GM18505 (cell line): ENCODE measurements around the gene ZSWIM5.
"Not testable (repeated sequence)": the region's sequence is repeated elsewhere in the genome, so short reads cannot be mapped to it uniquely, and the experiment has no call there.

ENCODE experiments used
- ATAC-seq: cut with Tn5 transposase; IDR thresholded peaks from one replicate; pipeline ENCODE4 v1.9.1; 2021; ENCODE audit not compliant: unreplicated experiment
- POLR2A ChIP-seq: IDR thresholded peaks from 4 replicates; pipeline ENCODE4 v1.6.1; 2011; ENCODE audit warnings: borderline replicate concordance; ENCODE audit not compliant: insufficient read depth, insufficient read length; ENCODE audit errors: extremely low read depth

ZSWIM5 gene

GRCh38 chr1:45205910-45206721 is at the start of gene ZSWIM5:
Gene ZSWIM5, minus strand, starts transcription at chr1:45206605. Its CDS starts 255 bp downstream, at chr1:45206350.
- peak; percentile 67 for ATAC-seq
- TF ChIP-seq POLR2A: no peak

GRCh38 chr1:45254490-45254889 is 48.1 kb upstream of the ZSWIM5 start:
- no peak for TF ChIP-seq POLR2A
- no peak for ATAC-seq

DNA sequence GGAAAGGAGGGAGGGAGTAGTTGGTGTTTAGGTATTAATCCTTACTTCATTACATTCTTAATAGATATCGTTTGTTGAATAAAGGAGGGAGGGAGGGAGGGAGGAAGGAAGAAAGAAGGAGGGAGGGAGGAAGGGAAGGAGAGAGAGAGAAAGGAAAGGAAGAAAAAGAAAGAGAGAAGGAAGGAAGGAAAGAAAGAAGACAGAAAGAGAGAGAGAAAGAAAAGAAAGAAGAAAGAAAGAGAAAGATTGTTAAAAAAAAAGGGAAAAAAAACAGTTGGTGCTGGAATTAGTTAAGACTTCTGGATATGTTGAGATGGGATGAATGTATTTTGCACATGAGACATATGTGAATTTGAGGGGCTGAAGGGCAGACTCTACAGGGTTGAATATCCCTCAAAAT is 44.1 kb upstream of the ZSWIM5 start:
- no peak for TF ChIP-seq POLR2A
- ATAC-seq: no peak

- not testable (repeated sequence) for ATAC-seq
These were observed 41.6 kb upstream of the ZSWIM5 start for GRCh38 chr1:45248004-45248403.

DNA sequence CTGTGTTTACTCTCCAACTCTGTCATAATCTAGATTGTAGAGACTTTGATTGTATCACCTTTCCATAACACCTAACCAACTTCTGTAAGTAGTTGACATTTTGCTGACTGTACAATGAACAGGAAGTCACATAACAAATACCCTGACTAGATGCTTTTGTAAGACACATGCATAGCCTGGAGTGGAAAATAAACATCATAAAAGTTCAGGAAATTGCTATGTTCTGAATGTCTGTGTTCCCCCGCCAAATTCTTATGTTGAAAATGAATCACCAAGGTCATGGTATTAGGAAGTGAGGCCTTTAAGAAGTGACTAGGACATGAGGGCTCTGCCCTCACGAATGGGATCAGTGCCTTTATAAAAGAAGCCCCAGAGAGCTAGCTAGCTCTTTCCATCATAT is 40.4 kb upstream of the ZSWIM5 start:
- TF ChIP-seq POLR2A: no peak
- ATAC-seq: no peak

DNA sequence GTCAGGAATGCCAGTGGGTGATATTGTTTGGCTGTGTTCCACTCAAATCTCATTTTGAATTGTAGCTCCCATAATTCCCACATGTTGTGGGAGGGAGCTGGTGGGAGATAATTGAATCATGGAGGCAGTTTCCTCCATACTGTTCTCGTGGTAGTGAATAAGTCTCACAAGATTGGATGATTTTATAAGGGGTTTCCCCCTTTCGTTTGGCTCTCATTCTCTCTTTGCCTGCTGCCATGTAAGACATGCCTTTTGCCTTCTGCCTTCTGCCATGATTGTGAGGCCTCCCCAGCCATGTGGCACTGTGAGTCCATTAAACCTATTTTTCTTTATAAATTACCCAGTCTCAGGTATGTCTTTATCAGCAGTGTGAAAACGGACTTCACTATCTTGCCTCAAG is 40.0 kb upstream of the ZSWIM5 start:
- ATAC-seq: not testable (repeated sequence)

GRCh38 chr1:45244660-45245059 is 38.3 kb upstream of the ZSWIM5 start:
- no peak for TF ChIP-seq POLR2A
- ATAC-seq: no peak

DNA sequence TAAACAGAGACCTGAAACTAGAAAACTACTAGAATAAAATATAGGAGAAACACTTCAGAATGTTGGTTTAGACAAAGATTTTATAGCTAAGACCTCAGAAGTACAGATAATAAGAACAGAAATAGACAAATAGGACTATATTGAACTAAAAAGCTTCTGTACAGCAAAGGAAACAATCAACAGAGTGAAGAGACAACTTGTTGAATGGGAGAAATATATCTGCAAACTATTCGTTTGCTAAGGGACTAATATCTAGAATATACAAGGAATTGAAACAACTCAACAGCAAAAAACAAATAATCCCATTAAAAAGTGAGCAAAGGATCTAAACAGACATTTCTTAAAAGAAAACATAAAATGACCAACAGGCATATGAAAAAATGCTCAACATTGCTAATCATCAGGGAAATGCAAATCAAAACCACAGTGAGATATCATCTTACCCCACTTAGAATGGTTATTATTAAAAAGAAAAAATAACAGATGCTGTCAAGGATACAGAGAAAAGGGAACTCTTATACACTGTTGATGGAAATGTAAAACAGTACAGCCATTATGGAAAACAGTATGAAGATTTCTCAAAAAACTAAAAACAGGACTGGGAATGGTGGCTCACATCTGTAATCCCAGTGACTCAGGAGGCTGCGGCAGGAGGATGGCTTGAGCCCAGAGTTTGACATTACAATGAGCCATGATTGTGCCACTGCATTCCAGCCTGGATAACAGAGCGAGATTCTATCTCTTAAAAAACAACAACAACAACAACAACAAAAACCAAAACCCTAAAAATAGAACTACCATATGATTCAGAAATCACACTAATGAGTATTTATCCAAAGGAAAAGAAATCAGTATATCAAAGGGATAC is 37.3 kb upstream of the ZSWIM5 start:
- TF ChIP-seq POLR2A: no peak
- ATAC-seq: no peak

GRCh38 chr1:45238846-45239245 is 32.4 kb upstream of the ZSWIM5 start:
- no peak for ATAC-seq

GRCh38 chr1:45236136-45236535 is 29.7 kb upstream of the ZSWIM5 start:
- no peak for ATAC-seq
- TF ChIP-seq POLR2A: no peak

More at GRCh38 chr1:45238846-45239245, 32.4 kb upstream of the ZSWIM5 start:
- no peak for TF ChIP-seq POLR2A

- no peak for TF ChIP-seq POLR2A
- no peak for ATAC-seq
These were observed 24.1 kb upstream of the ZSWIM5 start for GRCh38 chr1:45230537-45230936.

GRCh38 chr1:45225598-45225997 is 19.2 kb upstream of the ZSWIM5 start:
- no peak for ATAC-seq
- no peak for TF ChIP-seq POLR2A

DNA sequence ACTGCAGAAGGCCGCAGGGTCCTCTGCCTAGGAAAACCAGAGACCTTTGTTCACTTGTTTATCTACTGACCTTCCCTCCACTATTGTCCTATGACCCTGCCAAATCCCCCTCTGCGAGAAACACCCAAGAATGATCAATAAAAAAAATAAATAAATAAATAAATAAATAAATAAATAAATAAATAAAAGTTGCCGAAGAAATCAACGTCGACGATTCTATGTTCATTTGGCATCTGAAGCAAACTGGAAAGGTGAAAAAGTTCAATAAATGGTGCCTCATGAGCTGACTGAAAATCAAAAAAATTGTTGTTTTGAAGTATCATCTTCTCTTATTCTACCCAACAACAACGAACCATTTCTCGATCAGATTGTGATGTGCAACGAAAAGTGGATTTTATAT is 17.3 kb upstream of the ZSWIM5 start:
- not testable (repeated sequence) for ATAC-seq

- ATAC-seq: no peak
- no peak for TF ChIP-seq POLR2A
These were observed 15.3 kb upstream of the ZSWIM5 start for GRCh38 chr1:45221716-45222115.
